Fibroblast of lung (primary cell): ENCODE results near the gene C3. TPM values are rescaled to one million over a fixed set of nuclear protein-coding genes. Genes with fewer than 3 reads are reported as not detected.

Experiments used
- DNase-seq, 2 donors: peaks; one replicate each; pipeline versions ENCODE4 v3.0.0 to v3.0.0-alpha.2; 2010; ENCODE audit warnings: low read depth in 2 of 2
- H2AFZ ChIP-seq: 2 replicates; pipeline ENCODE4 v1.5.1; 2012; ENCODE audit warnings: low read length, control low read depth, inconsistent platforms
- H3K27ac ChIP-seq: 2 replicates; pipeline ENCODE4 v1.5.1; 2011; ENCODE audit warnings: low read length, control low read depth; ENCODE audit not compliant: insufficient read depth
- H3K27me3 ChIP-seq: 2 replicates; pipeline ENCODE4 v1.5.1; 2011; ENCODE audit warnings: mild to moderate bottlenecking, low read length; ENCODE audit not compliant: control insufficient read depth, insufficient read depth
- H3K36me3 ChIP-seq: 2 replicates; pipeline ENCODE4 v1.5.1; 2011; ENCODE audit warnings: low read length; ENCODE audit not compliant: control insufficient read depth, insufficient read depth
- H3K4me1 ChIP-seq: 2 replicates; pipeline ENCODE4 v1.5.1; 2011; ENCODE audit warnings: low read length; ENCODE audit not compliant: control insufficient read depth, insufficient read depth; ENCODE audit errors: extremely low read depth
- H3K4me2 ChIP-seq: 2 replicates; pipeline ENCODE4 v1.5.1; 2011; ENCODE audit warnings: low read length, control low read depth; ENCODE audit not compliant: insufficient read depth; ENCODE audit errors: extremely low read depth
- H3K4me3 ChIP-seq, 4 experiments: fragments of 200-600 bp in 1 of 4; sonication (generic) in 1 of 4; replicated peaks in 1 of 4; 2 replicates each; pipeline ENCODE4 v1.5.1; 2011 to 2016; ENCODE audit warnings: low read length in 4 of 4, low read depth in 3 of 4, mild to moderate bottlenecking in 3 of 4, control low read depth in 2 of 4, inconsistent platforms in 1 of 4, mixed read lengths in 1 of 4; ENCODE audit not compliant: insufficient read depth in 1 of 4; ENCODE audit errors: control extremely low read depth in 1 of 4
- H3K79me2 ChIP-seq: 2 replicates; pipeline ENCODE4 v1.5.1; 2012; ENCODE audit warnings: mild to moderate bottlenecking, low read length, inconsistent platforms; ENCODE audit not compliant: control insufficient read depth, insufficient read depth
- H3K9ac ChIP-seq: 2 replicates; pipeline ENCODE4 v1.5.1; 2011; ENCODE audit warnings: mild to moderate bottlenecking, low read length, control low read depth; ENCODE audit not compliant: insufficient read depth
- H3K9me3 ChIP-seq: 2 replicates; pipeline ENCODE4 v1.5.1; 2012; ENCODE audit warnings: low read depth, low read length; ENCODE audit not compliant: control insufficient read depth, insufficient read depth
- H4K20me1 ChIP-seq: 2 replicates; pipeline ENCODE4 v1.5.1; 2011; ENCODE audit warnings: low read length; ENCODE audit not compliant: control insufficient read depth, insufficient read depth; ENCODE audit errors: extremely low read depth
- CTCF ChIP-seq, 2 donors: IDR thresholded peaks in 1 of 2; conservative IDR thresholded peaks in 1 of 2; 1 replicate in 1 of 2; 2 replicates in 1 of 2; pipeline ENCODE4 v1.5.1; 2011 to 2012; ENCODE audit warnings: low read length in 2 of 2, control low read depth in 1 of 2, inconsistent platforms in 1 of 2, low read depth in 1 of 2, mild to moderate bottlenecking in 1 of 2
- EZH2 ChIP-seq: IDR thresholded peaks from 2 replicates; pipeline ENCODE4 v1.5.1; 2012; ENCODE audit warnings: low read length, control low read depth, mild to moderate bottlenecking; ENCODE audit errors: missing control alignments
- polyA plus RNA-seq, 2 donors: library from polyadenylated mRNA; depleted of rRNA in 1 of 2; stranded (reverse) in 1 of 2; unstranded in 1 of 2; fragments of >200 nt; gene quantifications; 2 replicates each; pipeline ENCODE4 v1.2.1, GENCODE V29; 2011 to 2012; ENCODE audit warnings: missing spikeins in 1 of 2
- total RNA-seq: library from RNA; depleted of rRNA; stranded (reverse); fragments of >200 nt; gene quantifications from 2 replicates; pipeline ENCODE4 v1.2.1, GENCODE V29; 2014

The C3 gene
- total and polyA plus RNA-seq, 2 donors (not counting 1 experiment from before 2014, with no cell fraction given), result 1.2 to 2.5 TPM

DNA sequence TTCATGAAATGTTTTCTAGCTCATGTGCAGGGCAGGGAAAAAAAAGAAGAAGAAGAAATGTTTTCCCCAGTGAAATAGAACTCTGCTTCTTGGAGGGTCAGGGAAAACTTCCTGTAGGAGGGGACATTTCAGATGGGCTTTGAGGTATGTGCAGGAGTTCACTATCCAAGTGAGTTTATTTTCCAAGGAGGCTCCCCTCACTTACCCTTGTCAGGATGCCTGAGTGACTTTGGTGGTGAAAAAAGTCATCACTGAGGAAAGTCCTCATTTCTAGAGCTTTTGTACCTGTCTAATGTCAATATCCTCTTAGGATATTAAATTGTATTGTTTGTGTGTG lies 656 bp upstream of the C3 start:
- DNase-seq, result no peak
- Histone ChIP-seq H3K4me2 (no peak overlapping the region), H3K9me3 (no peaks in the 10 kb centered on the region), H2AFZ (no peak overlapping the region), H3K27ac (no peak overlapping the region), H3K4me3 (no peak overlapping the region), H3K27me3 (no peaks in the 10 kb centered on the region), H4K20me1 (no peaks in the 10 kb centered on the region), H3K4me1 (no peaks in the 10 kb centered on the region), H3K36me3 (no peaks in the 10 kb centered on the region), H3K79me2 (no peaks in the 10 kb centered on the region), H3K9ac (no peak overlapping the region)
- TF ChIP-seq CTCF (conservative IDR thresholded peaks at IDR 0.05 in 1 of 2, IDR thresholded peaks at IDR 0.05 in 1 of 2; ENCODE audit: low read depth in 1 of 2, low read length in 2 of 2), result no peak
- no peak for TF ChIP-seq EZH2

- Histone ChIP-seq H3K4me3 (peak overlapping the region in 1 of 4 experiments; percentile 37), H3K4me2 (no peak overlapping the region), H3K27ac (no peak overlapping the region), H3K79me2 (no peaks in the 10 kb centered on the region), H3K4me1 (no peaks in the 10 kb centered on the region), H3K9me3 (no peaks in the 10 kb centered on the region), H3K9ac (no peak overlapping the region), H2AFZ (no peak overlapping the region), H3K27me3 (no peaks in the 10 kb centered on the region), H3K36me3 (no peaks in the 10 kb centered on the region), H4K20me1 (no peaks in the 10 kb centered on the region)
- TF ChIP-seq CTCF (conservative IDR thresholded peaks at IDR 0.05 in 1 of 2, IDR thresholded peaks at IDR 0.05 in 1 of 2; ENCODE audit: low read depth in 1 of 2, low read length in 2 of 2) (no peak), EZH2 (no peak)
- DNase-seq, result no peak
These were observed 470 bp downstream of the C3 start for GRCh38 chr19:6719992-6720368.

GRCh38 chr19:6719540-6719861 lies 949 bp downstream of the C3 start:
- no peak overlapping the region for H3K9ac ChIP-seq
- DNase-seq, result no peak
- H3K27me3 ChIP-seq, result no peaks in the 10 kb centered on the region
- no peak overlapping the region for H3K4me3 ChIP-seq
- no peak overlapping the region for H3K4me2 ChIP-seq
- H3K79me2 ChIP-seq, result no peaks in the 10 kb centered on the region
- H4K20me1 ChIP-seq, result no peaks in the 10 kb centered on the region
- H3K27ac ChIP-seq, result no peak overlapping the region
- H3K4me1 ChIP-seq, result no peaks in the 10 kb centered on the region
- H2AFZ ChIP-seq, result no peak overlapping the region
- TF ChIP-seq CTCF (conservative IDR thresholded peaks at IDR 0.05 in 1 of 2, IDR thresholded peaks at IDR 0.05 in 1 of 2; ENCODE audit: low read depth in 1 of 2, low read length in 2 of 2) (no peak), EZH2 (no peak)
- H3K9me3 ChIP-seq, result no peaks in the 10 kb centered on the region
- no peaks in the 10 kb centered on the region for H3K36me3 ChIP-seq
